NCI-H1694 treated with DMSO at 0.1 percent for 48 hours (cell line): Measurements from ENCODE around the gene ARHGAP18.

Source experiments
- DNase-seq: peaks from one replicate; lab custom pipeline; 2025; lab: John Stamatoyannopoulos, UW

The ARHGAP18 gene

DNA sequence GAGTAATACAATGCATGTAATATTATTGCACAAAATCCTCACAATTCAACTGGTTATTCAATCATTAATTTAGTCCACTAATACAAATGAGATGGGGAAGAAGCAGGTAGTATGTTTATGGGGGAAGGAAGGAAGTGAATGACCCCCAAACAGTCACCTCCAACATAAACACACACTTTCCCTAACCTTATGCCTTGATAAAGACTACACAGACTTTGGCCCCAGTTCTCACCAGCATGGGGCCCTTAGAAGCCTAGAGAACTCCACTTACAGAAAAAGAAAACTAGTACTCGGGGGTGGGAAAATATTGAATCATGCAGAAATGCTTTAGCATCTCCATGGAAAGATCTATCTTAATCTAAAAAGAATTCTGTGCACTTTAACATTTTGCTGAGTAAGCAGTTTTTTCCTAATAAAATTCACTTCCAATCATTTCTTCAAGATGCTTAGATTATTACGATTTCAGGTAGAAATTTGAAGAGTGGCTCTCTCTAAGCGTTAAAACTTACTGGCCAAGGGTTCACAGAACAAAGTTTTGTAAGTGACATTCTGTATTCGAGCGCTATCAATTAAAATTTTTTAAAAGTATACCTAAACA lies 18.8 kb downstream of the ARHGAP18 start:
- no peak for DNase-seq

- no peak for DNase-seq
These were observed 22.9 kb downstream of the ARHGAP18 start for GRCh38 chr6:129686941-129687627.

GRCh38 chr6:129685662-129686031 lies 24.3 kb downstream of the ARHGAP18 start:
- DNase-seq: no peak

- no peak for DNase-seq
These were observed 24.9 kb downstream of the ARHGAP18 start for GRCh38 chr6:129684903-129685661.

DNA sequence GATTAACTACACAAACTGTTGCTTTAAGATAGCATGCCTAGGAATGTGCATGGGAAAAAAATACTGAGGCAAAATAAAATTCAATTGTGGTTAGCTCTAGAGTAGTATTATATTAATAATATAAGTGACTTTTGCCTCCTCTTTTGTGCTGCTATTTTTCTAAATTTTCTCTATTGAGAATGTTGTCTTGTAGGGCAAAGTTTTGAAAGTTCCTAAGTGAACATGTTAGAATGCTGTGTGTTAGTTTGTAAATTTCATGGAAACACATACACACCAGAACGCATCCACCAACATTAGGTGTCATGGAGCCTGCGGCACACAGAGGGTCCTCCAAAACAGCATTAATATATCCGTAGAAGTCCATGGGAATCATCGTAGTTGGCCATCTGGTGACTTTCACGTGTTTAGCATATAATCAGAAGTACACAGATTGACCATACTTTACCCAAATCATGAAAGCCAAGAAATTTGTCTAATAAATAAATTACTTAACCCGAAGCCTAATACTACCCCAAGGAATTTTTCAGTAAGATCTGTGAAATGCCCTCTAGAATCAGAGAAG lies 25.6 kb downstream of the ARHGAP18 start:
- DNase-seq: no peak

DNA sequence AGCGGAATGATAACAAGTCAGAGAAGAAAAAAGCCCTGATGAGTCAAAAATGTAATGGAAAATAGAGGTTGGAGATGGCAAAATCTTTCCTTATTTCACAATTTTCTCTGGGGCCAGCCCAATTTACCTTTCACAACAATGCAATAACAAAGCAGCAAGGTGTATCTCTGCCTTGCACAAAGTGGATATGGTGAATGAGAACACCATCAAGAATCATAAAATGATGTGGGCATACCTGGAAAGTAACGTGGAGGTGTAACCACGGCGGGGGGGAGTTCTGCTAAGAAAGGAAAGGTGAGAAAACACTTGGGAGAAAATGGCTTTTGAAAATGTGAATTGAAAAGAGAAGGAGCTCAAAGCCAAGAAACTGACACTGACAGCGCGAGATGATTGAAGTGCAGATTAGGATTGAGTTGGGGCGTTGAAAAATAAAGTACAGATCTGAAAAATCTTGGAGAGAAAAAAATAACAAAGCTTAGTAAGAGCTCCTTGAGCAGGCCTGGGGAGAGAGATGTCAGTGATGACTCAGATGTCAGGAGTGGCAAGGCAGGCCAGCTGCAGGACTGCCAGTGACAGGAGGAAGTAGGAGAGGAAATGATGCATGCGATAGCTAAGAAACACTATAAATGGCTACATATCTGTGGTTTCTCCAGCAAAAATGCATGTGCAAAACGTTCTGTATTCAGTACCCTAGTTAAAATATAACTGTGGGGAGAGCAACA lies 26.2 kb downstream of the ARHGAP18 start:
- DNase-seq: no peak

- DNase-seq: no peak
These were observed 28.1 kb downstream of the ARHGAP18 start for GRCh38 chr6:129681913-129682205.

DNA sequence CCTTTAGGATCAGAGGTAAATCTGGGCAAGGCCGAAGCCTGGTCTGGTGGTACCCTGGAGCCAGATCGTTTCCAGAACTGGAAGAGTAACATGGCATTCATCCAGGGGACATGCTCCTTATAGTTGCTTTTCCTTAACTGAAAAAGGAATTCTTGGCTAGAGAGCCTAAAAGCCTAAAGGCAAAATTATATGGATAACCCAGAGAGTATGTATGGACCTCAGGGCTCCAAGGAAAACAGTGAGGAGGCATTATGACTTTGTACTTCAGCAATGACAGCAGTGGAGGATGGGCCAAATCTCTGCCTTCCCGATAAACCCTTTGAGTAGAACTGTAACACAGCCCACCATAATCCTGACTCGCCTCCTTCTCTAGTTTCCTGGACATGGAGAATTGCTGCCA lies 29.3 kb downstream of the ARHGAP18 start:
- DNase-seq: no peak

- DNase-seq: no peak
These were observed 30.2 kb downstream of the ARHGAP18 start for GRCh38 chr6:129679758-129680157.

GRCh38 chr6:129679275-129679674 lies 30.7 kb downstream of the ARHGAP18 start:
- no peak for DNase-seq

DNA sequence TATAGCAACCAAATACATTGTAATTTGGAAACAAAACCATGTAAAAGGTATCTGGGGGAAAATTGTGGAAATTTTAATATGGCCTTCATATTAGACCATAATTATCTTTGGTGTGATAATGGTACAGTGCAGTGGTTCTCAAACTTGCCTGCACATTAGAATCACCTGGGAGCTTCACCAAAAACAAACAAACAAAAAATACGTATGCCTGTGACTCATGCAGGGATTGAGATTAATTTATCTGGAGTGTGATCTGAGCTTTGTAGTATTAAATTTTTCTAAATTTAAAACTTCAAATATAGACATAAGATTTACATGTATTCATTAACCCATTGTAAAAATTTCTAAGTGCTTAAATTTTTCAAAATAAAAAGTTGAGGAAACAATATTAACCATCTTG lies 31.5 kb downstream of the ARHGAP18 start:
- DNase-seq: no peak

GRCh38 chr6:129677620-129678325 lies 32.2 kb downstream of the ARHGAP18 start:
- DNase-seq: no peak

DNA sequence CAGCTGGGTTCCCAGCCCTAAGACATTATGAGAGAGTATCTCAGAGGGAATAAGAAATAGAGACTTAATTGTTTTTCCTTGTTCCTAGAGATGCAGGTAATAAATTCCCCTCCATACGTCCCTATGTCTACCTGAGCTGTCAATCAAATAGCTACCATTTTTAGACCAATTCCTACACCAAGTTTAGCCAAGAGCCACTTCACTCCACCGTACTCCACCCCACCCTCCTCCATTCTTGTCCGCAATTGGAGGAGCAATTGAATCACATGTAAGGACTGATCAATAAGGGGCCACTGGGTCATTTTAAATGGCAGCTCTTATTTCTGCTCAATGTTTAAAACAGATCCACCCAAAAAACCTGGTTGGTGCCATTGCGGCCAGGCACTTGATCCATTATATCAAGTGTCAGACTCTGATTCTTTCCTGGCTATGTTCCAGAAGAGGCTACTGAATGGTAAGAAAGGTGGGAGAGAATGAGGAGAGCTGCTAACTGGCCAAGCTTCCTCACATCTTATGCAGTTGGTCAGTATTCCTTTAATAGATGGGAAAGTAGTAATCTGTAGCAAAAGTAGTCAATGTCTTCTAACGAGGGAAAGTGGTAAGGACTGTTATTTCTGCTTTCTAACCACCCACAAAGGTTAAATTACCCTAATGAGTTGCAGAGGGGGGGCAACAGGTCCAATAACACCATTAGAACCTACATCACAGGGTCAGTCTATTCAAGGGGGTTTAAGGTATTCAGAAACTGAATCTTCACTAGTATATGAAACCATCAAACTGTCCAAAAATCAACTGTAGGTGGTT lies 34.1 kb downstream of the ARHGAP18 start:
- no peak for DNase-seq

GRCh38 chr6:129673748-129674147 lies 36.2 kb downstream of the ARHGAP18 start:
- DNase-seq: no peak

- DNase-seq: no peak
These were observed 36.9 kb downstream of the ARHGAP18 start for GRCh38 chr6:129672881-129673631.

DNA sequence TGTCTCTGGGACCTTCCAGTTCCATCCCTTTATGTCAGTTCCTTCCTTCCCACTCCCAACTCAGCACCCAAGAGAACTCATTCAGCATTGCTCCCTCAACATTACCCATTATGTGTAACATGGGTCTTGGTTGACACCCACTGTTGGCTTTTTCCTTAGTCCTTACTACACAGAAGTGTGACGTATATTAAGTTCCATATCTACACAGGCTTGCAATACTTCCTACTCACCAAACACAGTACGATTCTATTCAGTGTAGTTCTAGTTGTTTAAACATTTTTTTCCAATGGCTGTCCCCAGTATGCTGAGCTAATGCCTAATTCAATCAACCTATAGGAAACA lies 37.7 kb downstream of the ARHGAP18 start:
- DNase-seq: no peak

DNA sequence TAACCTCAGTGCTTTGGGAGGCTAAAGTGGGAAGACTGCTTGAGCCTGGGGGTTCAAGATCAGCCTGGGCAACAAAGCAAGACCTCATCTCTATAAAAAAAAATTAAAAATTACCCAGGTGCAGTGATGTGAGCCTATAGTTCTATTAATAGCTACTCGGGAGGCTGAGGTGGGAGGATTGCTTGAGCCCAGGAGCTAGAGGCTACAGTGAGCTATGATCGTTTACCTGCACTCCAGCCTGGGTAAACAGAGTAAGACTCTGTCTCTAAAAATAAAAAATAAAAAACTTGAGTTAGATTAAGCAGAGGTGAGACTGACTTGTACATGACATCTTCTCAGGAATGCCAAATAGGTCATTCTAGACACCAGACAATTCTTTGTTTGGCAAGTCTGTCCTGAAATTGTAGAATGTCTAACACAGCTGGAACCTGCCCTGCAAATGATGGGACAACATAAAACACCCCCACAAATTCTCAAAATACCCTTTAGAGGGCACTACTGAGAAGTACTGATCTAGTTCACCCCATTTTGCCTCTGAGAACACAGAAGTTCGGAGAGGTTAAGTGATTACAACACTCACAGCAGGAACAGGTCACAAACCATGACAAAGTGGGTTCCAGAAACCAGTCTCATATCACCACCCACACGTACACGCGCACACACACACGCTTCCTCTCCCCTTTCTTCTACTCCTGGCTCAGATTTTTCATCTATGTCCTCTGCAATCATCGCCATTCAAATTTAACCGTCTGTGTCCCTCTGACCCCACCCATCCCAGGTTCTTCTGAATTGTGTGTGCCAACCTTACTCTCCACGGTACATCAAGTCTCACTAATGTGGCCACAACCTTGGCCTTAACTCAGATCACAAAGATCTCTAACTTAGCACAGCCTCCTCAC lies 38.3 kb downstream of the ARHGAP18 start:
- DNase-seq: no peak

DNA sequence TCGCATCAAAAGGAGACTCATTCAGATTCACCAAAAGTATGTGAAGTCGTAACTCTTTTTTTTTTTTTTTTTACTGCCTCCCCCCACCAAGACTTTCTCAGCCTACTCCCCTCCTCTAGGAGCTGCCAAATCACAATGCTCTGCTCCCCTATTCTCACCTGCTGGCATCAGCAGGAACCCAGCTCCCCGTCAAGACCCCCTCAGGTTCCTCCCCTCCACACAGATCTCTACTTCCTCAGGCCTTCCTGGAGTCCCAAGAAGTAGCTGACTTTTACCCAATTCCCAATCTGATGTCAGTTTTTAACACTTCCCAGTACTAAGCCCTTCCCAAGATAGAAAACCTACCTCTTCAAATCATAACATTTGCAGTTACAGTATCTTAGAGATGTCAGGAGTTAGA lies 39.3 kb downstream of the ARHGAP18 start:
- no peak for DNase-seq

GRCh38 chr6:129667621-129668020 lies 42.4 kb downstream of the ARHGAP18 start:
- no peak for DNase-seq
